Central memory CD4-positive, alpha-beta T cell (primary cell): ENCODE measurements around the gene FAM170B.

Source experiments
- DNase-seq: peaks from one replicate; pipeline ENCODE4 v3.0.0; 2022

FAM170B gene

DNA sequence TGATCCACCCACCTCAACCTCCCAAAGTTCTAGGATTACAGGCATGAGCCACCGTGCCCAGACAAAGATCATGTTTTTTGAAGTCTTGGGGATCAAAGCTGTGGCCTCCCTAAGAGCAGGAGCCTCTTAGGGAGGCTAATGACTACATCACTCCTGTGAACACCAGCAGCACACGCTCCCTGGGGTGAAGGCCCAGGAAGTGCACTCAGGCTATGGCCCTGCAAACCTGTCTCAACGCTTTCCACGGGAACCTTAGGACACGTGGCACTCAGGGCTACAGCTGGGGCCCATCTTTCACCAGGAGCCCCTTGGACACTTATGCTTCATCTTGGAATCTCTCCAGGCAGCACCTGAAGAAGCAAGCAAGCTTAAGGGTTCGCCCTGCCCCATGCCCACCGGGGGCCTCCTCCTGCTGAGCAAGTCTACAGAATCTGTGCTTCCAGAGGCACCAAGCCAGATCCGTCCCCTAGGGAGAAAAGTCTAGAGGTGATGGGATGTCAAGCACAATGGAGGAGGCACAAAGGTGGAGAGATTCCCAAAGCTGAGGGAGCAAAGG, 36.9 kb downstream of the FAM170B start:
- no peak for DNase-seq

DNA sequence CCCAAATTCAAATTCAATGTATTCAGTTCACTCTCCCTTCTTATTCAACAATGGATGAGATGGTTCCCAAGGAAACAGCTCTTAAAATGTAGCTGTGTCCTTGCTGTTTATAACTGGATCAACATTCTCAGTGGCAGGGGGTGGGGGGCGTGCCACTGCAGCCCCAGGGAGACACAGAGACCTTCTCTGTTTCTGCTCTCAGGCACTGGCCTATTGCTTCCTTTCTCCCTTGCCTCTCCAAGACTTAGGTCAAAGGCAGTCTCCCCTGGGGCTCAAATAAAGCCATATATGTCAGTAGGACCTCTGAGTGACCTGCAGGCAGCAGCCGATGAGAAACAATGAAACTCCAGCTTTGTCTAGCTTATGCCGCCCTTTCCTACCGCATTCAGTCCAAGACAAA, 39.2 kb downstream of the FAM170B start:
- no peak for DNase-seq

DNA sequence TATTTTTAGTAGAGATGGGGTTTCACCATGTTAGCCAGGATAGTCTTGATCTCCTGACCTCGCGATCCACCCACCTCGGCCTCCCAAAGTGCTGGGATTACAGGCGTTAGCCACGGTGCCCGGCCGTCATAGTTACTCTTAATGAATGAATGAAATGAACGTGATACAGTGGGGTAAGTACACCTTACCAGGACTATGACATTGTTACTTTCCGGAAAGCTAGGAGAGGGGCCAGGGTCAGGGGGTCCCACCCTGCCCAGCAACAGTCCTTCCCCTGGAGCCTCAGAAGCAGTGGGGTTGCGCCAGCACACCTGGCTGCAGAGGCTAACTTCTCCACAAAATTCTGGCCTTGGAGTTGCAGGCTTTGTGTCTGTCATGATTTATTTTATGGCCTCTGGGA, 39.9 kb downstream of the FAM170B start:
- no peak for DNase-seq

DNA sequence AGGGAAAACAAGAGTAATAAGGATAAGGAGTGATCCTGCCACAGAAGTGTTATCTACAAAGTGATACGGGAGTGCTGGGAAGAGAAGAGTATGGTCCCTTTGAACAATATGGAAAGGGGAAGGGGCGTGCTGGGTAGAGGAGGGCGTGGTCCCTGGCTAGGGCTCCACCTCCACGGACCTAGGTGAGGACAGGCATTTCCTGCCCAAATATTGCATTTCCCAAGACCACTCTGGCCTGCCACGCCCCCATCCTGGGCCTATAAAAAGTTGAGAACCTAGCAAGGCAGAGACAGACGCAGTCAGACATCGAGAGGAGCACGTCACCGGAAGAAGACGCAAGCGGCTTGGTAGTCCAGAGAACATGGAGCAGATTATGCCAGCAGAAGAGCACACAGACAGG, 41.3 kb downstream of the FAM170B start:
- DNase-seq: no peak

DNA sequence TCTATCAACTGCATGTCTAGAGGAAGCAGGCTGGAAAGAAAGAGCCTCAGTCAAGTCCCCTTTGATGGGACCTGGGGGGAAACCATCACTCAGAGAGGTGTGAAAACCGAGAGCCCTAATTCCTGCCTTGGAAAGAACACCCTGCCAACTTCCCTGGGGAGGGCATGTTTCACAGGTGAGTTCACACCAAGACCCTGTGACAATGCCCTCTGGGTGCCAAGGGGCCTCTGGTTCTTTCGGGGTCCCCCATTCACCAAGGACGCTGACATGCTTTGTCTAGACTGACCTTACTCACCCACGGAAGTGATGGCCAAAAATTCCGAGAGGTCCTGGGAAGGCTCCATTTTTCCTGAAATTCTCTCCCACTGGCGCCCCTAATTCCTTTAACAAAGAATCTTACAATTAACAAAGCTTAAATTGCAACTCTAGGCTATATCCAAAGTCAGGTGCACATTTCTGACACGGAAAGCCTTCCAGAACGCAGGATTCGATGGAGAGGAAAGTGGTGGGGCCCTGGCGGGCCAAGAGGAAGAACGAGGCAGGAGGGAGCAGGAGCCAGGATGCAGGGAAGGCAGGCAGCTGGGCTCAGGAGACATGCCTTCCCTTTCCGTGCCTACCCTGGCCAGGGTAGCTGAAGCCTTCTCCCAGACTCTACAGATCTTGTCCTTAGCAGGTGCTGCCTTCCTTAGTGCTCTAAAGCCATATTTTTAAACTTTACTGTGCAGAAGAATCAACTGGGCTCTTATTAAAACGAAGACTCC, 42.2 kb downstream of the FAM170B start:
- no peak for DNase-seq

DNA sequence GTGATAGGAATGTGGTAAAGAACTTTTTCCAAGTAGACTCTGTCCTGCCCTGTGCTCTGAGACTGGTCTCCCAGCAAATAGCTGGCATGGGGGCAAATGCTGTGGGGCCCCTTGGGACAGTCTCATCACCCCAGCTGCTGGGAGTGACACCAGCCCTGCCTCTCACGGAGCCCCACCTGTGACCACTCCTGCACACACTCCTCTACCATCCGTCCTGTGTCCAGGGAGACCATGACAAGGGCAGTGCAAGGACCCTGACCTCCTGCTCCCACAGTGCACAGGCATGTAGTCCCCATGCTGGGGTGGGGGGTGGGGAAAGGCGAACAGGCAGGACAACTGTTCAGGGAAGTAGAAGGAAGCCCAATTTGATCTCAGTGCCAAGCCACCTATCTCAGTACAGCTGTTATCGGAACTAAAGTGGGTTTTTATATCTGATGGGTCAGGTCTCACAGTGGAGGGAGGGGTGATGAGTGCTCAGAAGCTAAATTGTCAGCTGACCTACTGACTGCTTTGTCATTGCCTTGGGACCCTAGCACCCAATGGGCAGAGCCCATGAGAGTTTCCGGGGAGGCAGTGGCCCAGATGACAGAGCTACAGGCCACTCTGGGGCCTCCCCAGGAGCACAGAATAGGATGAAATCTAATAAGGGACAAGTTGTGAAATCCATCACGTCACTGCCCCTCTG, 43.0 kb downstream of the FAM170B start:
- DNase-seq: no peak

DNA sequence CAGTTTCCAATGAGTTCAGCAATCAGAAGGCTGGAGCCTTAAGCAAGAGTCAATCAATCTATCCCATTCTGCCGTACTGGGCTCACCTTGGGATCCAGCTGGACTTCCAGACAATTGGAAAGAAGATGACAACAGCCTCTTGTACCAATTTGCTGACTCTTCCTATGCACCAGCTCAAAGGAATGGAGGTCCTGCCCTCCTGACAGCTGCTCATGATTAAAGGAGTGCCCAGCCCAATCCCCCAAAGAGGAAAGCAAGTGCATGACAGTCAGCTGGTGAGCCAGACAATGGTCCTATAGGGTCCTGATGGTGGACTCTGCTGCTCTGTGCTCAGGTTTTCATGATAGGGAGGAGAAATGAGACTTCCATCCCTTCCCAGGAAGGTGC, 43.6 kb downstream of the FAM170B start:
- no peak for DNase-seq

DNA sequence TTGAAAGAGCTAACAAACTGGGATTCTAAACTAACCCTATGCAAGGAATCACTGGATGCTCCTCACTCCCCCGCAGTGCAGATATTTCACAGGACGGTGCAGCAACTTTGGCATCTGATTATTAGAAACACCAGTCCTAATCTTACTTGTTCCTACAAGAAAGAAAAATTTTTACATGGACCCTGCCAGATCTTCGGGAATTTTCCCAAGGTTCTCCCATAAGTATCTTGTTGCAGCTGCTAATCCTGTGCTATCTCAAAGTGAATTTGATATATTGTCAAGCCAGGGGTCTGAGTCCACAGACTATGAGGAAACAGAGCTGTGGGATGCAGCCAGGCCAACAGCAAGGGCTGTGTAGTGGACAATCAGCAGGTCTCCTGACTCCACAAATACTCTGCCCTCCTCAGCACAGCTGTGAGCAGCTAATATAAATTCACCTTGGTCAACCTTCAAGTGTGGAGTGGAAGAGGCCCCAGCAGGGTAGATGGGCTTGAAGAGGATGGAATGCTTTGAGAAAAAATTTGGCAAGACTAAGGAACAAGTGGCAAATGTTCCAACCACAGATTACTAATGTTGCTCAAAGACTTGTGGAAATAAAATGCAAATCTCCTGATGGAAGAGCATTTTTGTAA, 44.1 kb downstream of the FAM170B start:
- no peak for DNase-seq

DNA sequence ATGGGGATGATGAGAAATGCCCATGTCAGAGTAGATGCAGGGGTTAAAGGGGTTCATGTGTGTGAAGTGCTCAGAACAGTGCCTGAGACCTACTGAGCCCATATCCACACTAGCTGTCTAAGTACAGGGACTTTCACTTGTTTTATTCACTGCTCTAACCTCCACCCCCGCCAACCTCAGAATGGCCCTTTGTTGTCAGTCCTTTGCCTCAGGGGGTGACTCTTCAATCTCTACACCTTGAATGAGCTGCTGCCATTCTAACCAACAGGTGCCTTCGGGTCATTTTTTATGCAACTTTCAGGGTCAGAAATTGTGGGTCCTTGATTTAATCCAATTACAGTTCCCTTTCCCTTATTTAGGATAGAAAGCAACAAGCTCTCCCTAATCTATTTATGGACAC, 44.7 kb downstream of the FAM170B start:
- no peak for DNase-seq

DNA sequence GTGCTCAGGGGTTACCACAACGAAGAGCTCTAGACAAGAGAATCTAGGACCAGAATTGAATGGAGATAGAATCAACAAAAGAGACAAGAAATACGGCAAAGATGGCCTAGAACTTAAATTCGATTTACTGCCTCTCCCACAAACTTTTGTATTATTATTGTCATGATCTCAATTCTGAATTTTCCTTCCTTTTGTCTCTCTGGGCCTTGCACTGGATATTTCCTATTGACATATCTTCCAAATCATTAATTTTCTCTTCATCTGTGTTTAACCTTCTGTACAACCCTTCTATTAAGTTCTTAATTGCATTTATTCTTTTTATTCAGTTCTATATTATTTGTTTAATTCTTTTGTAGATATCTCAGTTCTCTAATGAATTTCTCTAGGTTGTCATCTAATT, 46.9 kb downstream of the FAM170B start:
- no peak for DNase-seq

DNA sequence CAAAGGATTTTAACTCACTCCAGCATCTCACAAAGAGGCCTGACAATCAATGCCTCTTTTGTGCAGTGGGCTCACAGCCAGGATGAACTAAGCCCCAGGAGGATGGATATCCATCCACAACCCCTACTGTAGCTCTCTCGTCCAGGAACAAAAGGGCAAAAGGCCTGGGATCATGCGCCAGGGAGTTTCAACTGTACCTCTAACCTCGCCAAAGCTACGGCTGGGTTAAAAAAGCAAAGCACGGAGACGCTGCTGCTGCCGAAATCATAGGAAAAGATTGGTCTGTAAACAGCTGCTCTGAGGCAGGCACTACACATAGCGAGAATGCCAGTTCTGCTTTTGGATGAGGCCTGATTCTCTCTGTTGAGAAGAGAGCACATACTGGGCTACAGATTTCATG, 50.6 kb downstream of the FAM170B start:
- no peak for DNase-seq

DNA sequence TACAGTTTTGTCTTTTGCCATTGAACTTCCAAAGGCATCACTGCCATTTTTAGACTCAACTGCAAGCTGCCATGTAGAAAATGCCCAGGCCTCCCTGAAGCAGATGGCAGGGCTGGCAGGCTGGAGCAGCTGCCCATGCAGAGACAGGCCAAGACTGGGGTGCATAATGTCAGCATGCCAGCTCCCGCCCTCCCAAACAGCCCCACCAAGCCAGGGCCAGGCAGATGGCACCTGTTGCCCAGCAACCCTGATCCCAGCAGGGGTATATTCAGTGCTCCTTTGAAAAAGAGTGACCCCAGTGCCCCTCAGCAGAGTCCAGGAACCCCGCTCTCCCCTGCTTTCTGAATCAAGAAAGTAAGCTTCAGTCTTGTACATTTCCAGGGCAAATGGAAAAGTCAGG, 51.1 kb downstream of the FAM170B start:
- no peak for DNase-seq

DNA sequence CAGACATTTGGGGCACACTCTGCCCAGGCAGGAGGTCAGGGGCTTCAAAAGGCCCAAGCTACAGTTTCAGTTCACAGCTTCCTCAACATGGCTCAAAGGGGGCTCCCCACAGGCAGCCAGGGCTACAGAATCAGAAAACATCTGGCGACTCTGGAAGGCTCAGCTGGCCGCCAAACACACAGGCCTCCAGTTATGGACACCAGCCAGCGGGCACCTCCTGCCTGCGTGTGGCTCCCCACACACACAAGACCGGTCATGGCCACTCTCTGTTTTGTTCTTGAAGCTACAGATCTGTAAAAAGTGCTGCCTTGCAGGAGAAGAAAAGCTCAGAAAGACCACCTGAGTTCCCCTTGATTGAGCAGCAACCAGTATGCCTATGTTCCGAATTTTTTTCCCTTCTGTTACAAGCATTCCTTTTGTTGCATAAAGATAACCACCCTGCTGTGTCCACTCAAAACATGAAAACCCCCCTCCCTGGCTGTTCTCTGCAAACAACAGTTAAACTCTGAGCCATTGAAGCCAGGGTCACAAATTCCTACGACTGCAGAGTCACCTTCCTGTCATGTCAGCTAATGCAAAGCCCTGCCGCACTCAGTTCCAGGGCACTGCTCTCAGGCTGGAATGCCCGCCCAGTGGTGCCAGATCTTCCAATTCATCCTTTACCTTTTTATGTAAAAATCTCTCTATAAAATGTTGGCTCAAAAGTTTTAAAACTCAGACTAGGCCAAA, 52.1 kb downstream of the FAM170B start:
- no peak for DNase-seq
